ENCODE results near the gene PDGFC.

The PDGFC gene

DNA sequence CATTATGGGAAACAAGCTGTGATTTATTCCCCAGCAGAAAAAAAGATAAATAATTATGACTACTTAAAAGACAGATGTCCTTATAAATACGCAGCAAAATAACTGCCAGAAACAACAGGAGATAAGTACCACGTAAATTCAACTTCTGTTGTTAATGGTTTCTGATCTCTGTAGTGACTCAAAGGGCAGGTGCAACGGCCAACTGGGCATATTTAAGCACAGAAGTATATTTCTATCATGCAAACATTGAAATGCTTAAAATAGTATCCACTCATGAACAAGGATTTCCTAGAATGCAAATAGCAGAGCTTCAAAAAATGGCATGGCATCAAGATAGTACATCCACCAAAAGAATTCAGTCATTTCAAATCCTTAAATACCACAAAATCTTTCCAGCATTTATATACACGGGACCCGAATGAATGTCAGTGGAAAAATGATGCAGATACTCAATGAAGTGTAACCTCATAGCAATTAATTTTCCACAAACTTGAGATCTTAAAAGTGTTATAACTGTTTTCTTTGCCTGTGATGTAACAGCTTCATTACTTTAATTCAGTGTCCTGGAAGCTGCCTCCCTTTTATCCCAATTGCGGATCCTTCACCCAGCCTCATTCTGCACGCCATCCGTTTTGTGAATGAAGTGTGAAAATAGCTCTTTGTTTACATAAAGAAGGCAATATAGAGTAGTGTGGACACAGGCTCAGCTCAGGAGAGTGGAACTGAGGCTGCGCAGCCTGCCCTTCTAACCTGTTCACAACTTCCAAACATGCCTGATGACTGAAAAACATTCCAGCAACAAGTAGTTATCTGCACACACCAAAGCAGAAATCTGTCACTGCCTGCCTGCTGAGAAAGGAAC, 10.2 kb downstream of the PDGFC start:
- TF ChIP-seq CTCF (IDR thresholded peaks at IDR 0.05; ENCODE audit: low read depth, low read length, missing control alignments), result no peak
- H3K4me3 ChIP-seq (ENCODE audit: low read depth, low read length), result no peak overlapping the region
- no peak for DNase-seq (ENCODE audit: low read depth)

DNA sequence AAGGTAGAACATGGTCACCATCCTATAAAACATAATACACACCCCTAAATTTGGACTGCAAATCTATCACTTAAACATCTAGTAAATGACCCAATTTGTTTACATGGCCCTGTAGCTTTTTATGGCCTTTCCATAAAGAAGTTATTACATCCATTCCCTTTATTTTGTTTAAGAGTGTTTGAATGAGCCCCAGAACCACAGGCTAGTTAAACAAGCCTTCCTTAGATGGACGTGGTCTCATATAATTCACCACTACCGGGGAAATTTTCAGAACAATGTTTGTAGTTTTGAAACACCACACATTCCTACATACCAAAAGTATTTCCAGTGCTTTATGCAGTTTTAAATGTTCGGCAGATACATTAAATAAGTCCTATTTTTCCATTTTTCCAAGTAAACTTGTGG, 12.3 kb downstream of the PDGFC start:
- H3K4me3 ChIP-seq (ENCODE audit: low read depth, low read length), result no peak overlapping the region
- no peak for DNase-seq (ENCODE audit: low read depth)
- TF ChIP-seq CTCF (IDR thresholded peaks at IDR 0.05; ENCODE audit: low read depth, low read length, missing control alignments), result no peak

- TF ChIP-seq CTCF (IDR thresholded peaks at IDR 0.05; ENCODE audit: low read depth, low read length, missing control alignments), result no peak
- H3K4me3 ChIP-seq (ENCODE audit: low read depth, low read length), result no peak overlapping the region
- DNase-seq (ENCODE audit: low read depth), result no peak
These were observed 13.1 kb downstream of the PDGFC start for GRCh38 chr4:156958276-156959074.

GRCh38 chr4:156957556-156957955, 14.0 kb downstream of the PDGFC start:
- no peak overlapping the region for H3K4me3 ChIP-seq (ENCODE audit: low read depth, low read length)
- no peak for DNase-seq (ENCODE audit: low read depth)
- no peak for TF ChIP-seq CTCF (IDR thresholded peaks at IDR 0.05; ENCODE audit: low read depth, low read length, missing control alignments)

GRCh38 chr4:156956826-156957368, 14.7 kb downstream of the PDGFC start:
- TF ChIP-seq CTCF (IDR thresholded peaks at IDR 0.05; ENCODE audit: low read depth, low read length, missing control alignments), result no peak
- DNase-seq (ENCODE audit: low read depth), result no peak
- no peak overlapping the region for H3K4me3 ChIP-seq (ENCODE audit: low read depth, low read length)

DNA sequence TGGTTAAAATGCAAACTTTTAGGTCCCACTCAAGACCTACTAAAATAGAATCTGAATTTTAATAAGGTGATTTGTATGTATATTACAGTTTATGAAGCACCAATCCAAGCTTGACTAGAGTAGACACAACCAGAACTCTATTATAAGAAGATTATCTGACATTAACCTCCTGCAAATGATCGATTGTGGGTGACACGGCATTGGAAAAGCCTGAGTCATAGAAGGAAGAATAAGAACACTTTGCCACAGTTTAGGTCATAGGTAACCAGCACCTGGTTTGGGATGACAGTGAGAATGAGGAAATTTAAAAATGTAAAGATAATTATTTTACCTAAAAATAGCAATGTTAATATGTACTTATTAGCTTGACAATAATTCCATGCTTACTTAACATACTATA, 15.2 kb downstream of the PDGFC start:
- DNase-seq (ENCODE audit: low read depth), result no peak
- H3K4me3 ChIP-seq (ENCODE audit: low read depth, low read length), result no peak overlapping the region
- no peak for TF ChIP-seq CTCF (IDR thresholded peaks at IDR 0.05; ENCODE audit: low read depth, low read length, missing control alignments)

Data from GM12864 (cell line).